Myocyte (in vitro differentiated cells): ENCODE measurements around the gene TMEM208. TPM values are rescaled to one million over a fixed set of nuclear protein-coding genes. Genes with fewer than 3 reads are reported as not detected.

Source experiments
- DNase-seq: peaks from one replicate; pipeline ENCODE4 v3.0.0-alpha.2; 2012; ENCODE audit warnings: low read depth
- total RNA-seq: library from RNA; depleted of rRNA; stranded (reverse); fragments of >200 nt; gene quantifications from 2 replicates; pipeline ENCODE4 v1.2.3, GENCODE V29; 2014

TMEM208 gene
- total RNA-seq, 1 donor from 2014 or later = 31.6 TPM

DNA sequence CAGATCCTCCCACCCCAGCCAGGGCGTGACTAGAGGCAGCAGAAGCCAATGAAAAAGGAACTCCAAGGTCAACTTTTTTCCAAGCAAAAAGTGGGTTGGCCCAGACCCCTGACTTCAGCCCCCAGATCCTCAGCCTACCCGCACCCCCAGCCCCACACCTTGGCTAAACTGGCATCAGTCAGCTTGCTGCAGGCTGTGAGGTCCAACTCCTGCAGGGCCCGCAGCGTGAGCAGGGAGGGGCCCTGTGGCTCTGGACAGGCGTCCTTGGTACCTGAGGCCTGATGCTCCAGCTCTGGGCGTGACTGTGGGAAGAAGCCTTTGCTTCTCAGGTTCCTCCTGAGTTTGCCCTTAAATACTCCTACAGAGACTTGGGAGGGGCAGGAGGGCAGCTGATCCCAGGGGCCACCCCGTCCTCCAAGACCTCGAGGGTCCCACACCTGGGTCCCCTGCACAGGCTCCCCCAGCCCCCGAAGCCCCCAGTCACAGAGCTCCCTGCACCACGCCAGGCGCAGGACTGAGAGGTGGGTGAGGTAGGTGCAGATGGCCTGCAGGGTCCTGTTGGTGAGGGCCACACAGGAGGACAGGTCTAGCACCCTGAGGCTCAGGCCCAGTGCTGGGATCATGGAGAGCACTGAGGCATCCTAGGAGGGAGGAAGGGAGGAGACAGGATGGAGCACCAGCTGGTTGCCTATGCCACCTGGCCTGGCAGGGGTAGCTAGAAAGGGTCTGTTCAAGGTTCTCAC, 18.6 kb upstream of the TMEM208 start:
- no peak for DNase-seq

DNA sequence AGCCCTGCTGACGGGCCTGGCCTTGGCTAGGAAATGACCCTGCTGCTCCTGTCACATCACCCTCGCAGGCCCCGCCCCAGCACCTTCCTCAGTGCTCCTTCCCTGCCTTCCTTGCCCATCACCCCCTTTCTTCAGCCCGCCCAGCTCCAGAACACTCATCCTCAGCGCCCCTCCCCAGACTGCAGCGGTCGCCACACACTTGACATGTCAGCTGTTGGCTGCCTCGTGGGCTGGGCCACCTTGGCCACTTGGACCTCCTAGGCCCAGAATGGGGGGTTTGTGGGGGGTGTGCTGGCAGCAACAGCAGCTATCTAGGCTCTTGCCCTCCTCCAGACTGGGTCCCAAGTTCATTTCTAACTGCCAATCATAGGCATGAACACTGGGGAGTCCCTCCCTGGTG, 17.4 kb upstream of the TMEM208 start:
- DNase-seq = no peak

DNA sequence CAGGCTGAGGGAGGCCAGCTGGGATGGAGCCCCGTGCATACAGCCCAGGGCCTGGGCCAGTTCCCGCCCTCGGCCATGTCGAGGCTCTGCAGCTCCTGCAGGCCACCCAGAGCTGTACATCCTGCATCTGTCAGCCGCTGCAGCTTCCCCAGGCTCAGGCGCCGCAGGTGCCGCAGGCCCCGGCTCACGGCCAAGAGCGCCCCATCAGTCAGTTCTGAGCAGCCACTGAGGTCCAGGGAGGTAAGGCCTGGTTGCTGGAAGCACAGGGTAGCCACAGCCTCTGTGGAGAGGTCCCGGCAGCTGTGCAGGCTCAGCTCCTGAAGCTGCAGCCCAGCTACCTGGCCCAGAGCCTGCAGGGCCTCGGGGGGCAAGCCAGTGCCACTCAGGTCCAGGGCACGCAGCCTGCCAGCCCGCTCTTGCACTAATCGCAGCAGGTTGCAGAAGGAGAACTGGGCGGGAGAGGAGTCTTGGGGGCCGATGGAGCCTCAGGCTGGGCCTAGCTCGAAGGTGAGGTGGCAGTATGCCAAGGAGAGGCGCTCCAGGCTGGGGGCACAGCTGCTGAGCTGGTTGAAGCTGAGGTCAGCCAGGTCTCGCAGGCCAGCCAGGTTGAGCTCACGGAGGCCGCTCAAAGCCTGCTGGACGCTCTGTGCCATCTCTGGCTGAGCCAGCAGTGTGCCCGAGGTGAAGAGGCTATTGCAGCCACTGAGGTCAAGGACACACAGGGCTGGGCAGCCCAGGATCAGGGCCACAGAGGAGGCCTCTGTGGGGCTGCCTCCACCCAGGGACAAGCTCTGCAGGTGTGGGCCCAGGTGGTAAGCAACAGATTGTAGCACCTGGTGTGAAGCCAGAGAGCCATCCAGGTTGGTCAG, 16.6 kb upstream of the TMEM208 start:
- DNase-seq = no peak

GRCh38 chr16:67211674-67212073, 15.3 kb upstream of the TMEM208 start:
- DNase-seq = no peak

- DNase-seq = no peak
These were observed 14.2 kb upstream of the TMEM208 start for GRCh38 chr16:67212766-67213165.

- DNase-seq = no peak
These were observed 13.5 kb upstream of the TMEM208 start for GRCh38 chr16:67213197-67214019.

- DNase-seq = no peak
These were observed 11.2 kb upstream of the TMEM208 start for GRCh38 chr16:67215706-67216105.

- DNase-seq = no peak
These were observed 10.1 kb upstream of the TMEM208 start for GRCh38 chr16:67216612-67217490.

DNA sequence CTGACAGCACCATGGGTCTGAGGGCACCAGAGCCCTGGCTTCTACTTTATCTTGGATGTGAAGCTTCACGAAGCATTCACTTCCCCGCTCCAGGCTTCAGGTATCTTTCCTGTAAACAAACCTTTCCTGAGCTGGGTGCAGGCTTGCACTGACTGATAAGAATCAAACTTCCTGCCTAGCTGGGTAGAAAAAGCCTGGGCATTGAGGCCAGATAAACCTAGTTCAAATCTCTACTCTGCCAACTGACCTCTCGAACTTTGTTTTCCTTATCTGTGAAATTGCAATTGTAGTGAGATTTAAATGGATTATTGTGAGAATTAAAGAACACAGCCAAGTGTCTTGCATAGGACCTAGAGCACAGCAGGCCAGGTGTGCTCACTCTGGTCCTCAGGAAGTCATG, 2.9 kb upstream of the TMEM208 start:
- DNase-seq = no peak

GRCh38 chr16:67226295-67226803, 581 bp upstream of the TMEM208 start:
- DNase-seq = no peak

DNA sequence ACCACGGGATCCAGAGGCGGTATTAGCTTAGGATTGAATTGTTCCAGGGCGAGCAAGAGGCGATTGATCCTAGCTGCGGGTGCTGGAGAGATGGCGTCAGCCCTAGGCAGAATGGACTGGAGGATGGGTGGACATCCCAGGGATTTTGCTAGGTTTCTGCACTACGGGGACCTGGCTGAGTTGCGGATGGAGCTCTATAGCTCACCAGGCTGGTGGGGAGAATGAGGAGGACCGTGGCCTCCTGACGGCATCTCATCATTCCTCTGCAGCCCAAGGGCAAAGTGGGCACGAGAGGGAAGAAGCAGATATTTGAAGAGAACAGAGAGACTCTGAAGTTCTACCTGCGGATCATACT, 614 bp downstream of the TMEM208 start:
- no peak for DNase-seq

DNA sequence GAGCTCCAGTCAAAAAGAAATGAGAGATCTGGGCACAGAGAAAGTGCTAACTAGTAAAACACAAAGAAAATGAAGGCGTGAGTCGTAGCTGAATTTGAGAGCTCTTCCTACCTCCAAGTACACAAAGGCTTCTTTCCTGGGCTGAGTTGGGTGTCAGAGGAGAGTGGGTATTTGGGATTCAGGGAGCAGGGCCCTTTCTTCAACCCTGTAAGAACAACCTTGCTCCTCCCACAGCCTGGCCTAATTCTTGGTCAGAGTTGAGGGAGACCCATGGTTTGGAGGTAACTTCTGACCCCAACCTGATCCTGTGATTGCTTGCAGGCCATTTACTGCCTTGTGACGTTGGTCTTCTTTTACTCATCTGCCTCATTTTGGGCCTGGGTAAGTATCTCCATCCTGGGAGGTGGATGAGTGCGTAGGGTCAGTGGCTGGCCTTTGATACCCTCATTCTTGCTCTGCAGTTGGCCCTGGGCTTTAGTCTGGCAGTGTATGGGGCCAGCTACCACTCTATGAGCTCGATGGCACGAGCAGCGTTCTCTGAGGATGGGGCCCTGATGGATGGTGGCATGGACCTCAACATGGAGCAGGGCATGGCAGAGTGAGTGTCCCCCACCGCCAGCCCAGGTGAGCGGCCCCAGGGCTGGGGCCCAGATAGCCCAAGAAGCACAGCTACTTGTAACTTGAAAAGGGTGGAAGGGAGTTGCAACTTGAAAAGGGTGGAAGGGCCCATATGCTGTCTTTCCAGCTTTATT, 1.3 kb downstream of the TMEM208 start:
- DNase-seq = no peak

GRCh38 chr16:67228905-67229304, 2.0 kb downstream of the TMEM208 start:
- DNase-seq = no peak

- DNase-seq = no peak
These were observed 3.2 kb downstream of the TMEM208 start for GRCh38 chr16:67229906-67230808.

DNA sequence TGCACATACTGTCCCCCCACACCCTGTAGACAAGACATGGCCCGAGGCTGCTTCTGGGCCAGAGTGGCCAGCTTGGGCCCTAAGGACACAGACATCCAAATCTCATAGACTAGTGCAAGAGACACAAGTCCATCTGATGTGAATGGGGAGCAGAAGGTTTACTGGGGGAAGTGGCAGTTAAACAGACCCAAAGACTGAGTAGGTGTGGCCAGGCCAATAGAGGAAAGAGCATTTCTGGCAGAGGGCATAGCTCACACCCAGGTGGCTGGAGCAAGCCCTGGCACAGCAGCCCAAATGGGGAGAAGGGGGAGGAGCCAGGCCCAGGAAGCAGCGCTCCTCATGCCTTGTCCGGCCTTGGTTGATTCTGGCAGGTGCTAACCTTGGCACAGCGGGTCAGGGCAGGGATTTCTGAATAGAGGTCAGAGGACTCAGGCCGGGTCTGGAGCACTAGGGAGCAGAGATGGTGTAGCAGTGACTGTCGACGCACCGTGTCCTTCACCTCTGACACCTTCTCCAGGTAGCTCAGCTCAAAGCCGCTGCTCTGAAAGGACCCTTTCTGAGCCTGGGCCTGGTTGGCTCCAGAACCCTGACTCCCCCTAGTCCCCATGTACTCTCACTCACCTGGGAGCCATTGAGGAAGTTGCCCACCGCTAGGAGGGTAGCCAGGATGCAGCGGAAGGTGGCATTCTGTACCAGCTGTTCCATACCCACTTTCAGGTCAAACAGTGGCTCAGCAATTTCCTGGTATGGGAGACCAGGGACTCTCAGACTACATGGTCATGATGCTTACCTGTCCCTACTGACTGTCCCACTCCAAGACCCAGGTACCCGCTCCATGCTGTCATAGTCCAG, 4.1 kb downstream of the TMEM208 start:
- DNase-seq = no peak

- DNase-seq = no peak
These were observed 6.7 kb downstream of the TMEM208 start for GRCh38 chr16:67233596-67233995.

DNA sequence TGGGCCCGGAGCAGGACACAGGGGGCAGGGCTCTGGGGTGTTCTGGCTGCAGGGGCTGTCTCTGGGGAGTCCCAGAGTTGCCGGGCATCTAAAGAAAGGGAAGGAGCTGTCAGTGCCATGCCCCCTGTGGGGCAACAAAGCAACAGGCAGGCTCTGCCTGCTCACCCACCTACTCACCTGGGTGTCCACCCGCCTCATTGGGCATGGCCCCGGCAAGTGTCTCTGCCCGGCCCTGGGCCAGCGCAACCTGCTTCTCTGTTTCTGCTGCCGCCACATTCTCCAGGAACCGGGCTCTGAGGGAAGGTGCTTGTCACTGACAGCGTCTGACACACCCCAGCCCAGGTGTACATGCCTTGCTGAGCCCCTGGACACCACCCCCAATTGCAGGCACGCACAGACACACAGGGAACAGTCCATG, 7.3 kb downstream of the TMEM208 start:
- no peak for DNase-seq
